Ishikawa (cell line): ENCODE data around the gene MUSTN1.

ENCODE experiments used
- CEBPB ChIP-seq: IDR thresholded peaks from 2 replicates; pipeline ENCODE4 v1.6.1; 2012
- CREB1 ChIP-seq: IDR thresholded peaks from 2 replicates; pipeline ENCODE4 v1.6.1; 2012; ENCODE audit warnings: low read depth
- EGR1 ChIP-seq: IDR thresholded peaks from 2 replicates; pipeline ENCODE4 v1.6.1; 2012
- EP300 ChIP-seq: IDR thresholded peaks from 2 replicates; pipeline ENCODE4 v1.6.1; 2012; ENCODE audit warnings: borderline replicate concordance
- FOXM1 ChIP-seq: IDR thresholded peaks from 2 replicates; pipeline ENCODE4 v1.6.1; 2012; ENCODE audit warnings: low read depth, borderline replicate concordance
- NFIC ChIP-seq: IDR thresholded peaks from 2 replicates; pipeline ENCODE4 v1.6.1; 2012
- RAD21 ChIP-seq: IDR thresholded peaks from 2 replicates; pipeline ENCODE4 v1.6.1; 2012; ENCODE audit warnings: low read depth
- TAF1 ChIP-seq: IDR thresholded peaks from 2 replicates; pipeline ENCODE4 v1.6.1; 2012; ENCODE audit warnings: low read depth, mild to moderate bottlenecking
- TCF12 ChIP-seq: IDR thresholded peaks from 2 replicates; pipeline ENCODE4 v1.6.1; 2012; ENCODE audit warnings: low read depth
- TEAD4 ChIP-seq: IDR thresholded peaks from 2 replicates; pipeline ENCODE4 v1.6.1; 2012
- USF1 ChIP-seq: IDR thresholded peaks from 2 replicates; pipeline ENCODE4 v1.6.1; 2012
- TF ChIP-seq, protein P1 (sequence below): IDR thresholded peaks from 2 replicates; pipeline ENCODE4 v1.6.1; 2012; ENCODE audit warnings: low read depth, mild to moderate bottlenecking

GRCh38 chr3:52839268-52839575 is 4.4 kb upstream of the MUSTN1 start:
- TF ChIP-seq, protein P1, sequence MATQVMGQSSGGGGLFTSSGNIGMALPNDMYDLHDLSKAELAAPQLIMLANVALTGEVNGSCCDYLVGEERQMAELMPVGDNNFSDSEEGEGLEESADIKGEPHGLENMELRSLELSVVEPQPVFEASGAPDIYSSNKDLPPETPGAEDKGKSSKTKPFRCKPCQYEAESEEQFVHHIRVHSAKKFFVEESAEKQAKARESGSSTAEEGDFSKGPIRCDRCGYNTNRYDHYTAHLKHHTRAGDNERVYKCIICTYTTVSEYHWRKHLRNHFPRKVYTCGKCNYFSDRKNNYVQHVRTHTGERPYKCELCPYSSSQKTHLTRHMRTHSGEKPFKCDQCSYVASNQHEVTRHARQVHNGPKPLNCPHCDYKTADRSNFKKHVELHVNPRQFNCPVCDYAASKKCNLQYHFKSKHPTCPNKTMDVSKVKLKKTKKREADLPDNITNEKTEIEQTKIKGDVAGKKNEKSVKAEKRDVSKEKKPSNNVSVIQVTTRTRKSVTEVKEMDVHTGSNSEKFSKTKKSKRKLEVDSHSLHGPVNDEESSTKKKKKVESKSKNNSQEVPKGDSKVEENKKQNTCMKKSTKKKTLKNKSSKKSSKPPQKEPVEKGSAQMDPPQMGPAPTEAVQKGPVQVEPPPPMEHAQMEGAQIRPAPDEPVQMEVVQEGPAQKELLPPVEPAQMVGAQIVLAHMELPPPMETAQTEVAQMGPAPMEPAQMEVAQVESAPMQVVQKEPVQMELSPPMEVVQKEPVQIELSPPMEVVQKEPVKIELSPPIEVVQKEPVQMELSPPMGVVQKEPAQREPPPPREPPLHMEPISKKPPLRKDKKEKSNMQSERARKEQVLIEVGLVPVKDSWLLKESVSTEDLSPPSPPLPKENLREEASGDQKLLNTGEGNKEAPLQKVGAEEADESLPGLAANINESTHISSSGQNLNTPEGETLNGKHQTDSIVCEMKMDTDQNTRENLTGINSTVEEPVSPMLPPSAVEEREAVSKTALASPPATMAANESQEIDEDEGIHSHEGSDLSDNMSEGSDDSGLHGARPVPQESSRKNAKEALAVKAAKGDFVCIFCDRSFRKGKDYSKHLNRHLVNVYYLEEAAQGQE: no peak
- TF ChIP-seq USF1: no peak
- TF ChIP-seq TCF12: no peak
- no peak for TF ChIP-seq CEBPB
- no peak for TF ChIP-seq RAD21
- no peak for TF ChIP-seq EGR1
- TF ChIP-seq EP300: no peak
- no peak for TF ChIP-seq TAF1
- no peak for TF ChIP-seq TEAD4
- TF ChIP-seq CREB1: no peak
- TF ChIP-seq FOXM1: no peak
- no peak for TF ChIP-seq NFIC
